Keratinocyte (primary cell): ENCODE data around the gene ADARB2. TPM values are rescaled to one million over a fixed set of nuclear protein-coding genes. Genes with fewer than 3 reads are reported as not detected.
A peak's percentile ranks its signal among the peaks of the same experiment; 100 is the strongest.

ENCODE experiments used
- DNase-seq: peaks from one replicate; pipeline ENCODE4 v3.0.0-alpha.2; 2011; ENCODE audit warnings: low read depth, missing footprints, low spot score
- FAIRE-seq: peaks from 2 replicates; lab custom pipeline; 2011; peaks lifted over from hg19 to GRCh38; lab: Jason Lieb, UNC
- H2AFZ ChIP-seq: 2 replicates; pipeline ENCODE4 v1.6.0; 2012; ENCODE audit warnings: low read length, control low read depth, inconsistent platforms; ENCODE audit not compliant: control insufficient read depth
- H3K27ac ChIP-seq: 2 replicates; pipeline ENCODE4 v1.5.1; 2011; ENCODE audit warnings: low read length; ENCODE audit not compliant: control insufficient read depth, insufficient read depth
- H3K27me3 ChIP-seq: 3 replicates; pipeline ENCODE4 v1.6.0; 2011; ENCODE audit warnings: low read length; ENCODE audit not compliant: control insufficient read depth, insufficient read depth; ENCODE audit errors: extremely low read depth
- H3K36me3 ChIP-seq, 2 experiments: 2 replicates in 1 of 2; 3 replicates in 1 of 2; pipeline ENCODE4 v1.5.1; 2011; ENCODE audit warnings: low read length in 2 of 2, mild to moderate bottlenecking in 1 of 2; ENCODE audit not compliant: control insufficient read depth in 2 of 2, insufficient read depth in 2 of 2; ENCODE audit errors: extremely low read depth in 1 of 2
- H3K4me1 ChIP-seq: 3 replicates; pipeline ENCODE4 v1.5.1; 2011; ENCODE audit warnings: low read length; ENCODE audit not compliant: control insufficient read depth, insufficient read depth; ENCODE audit errors: extremely low read depth
- H3K4me2 ChIP-seq: 3 replicates; pipeline ENCODE4 v1.6.0; 2011; ENCODE audit warnings: low read depth, low read length; ENCODE audit not compliant: control insufficient read depth, insufficient read depth; ENCODE audit errors: extremely low read depth
- H3K4me3 ChIP-seq, 3 experiments: fragments of 200-600 bp in 1 of 3; sonication (generic) in 1 of 3; 2 replicates in 2 of 3; 3 replicates in 1 of 3; pipeline ENCODE4 v1.5.1; 2011 to 2016; ENCODE audit warnings: low read length in 3 of 3, mild to moderate bottlenecking in 3 of 3, control low read depth in 2 of 3, inconsistent platforms in 1 of 3, low read depth in 1 of 3, mixed read lengths in 1 of 3, mixed run types in 1 of 3, moderate library complexity in 1 of 3; ENCODE audit not compliant: control insufficient read depth in 2 of 3, insufficient read depth in 2 of 3; ENCODE audit errors: extremely low read depth in 1 of 3
- H3K79me2 ChIP-seq: 2 replicates; pipeline ENCODE4 v1.6.0; 2012; ENCODE audit warnings: low read length; ENCODE audit not compliant: control insufficient read depth, insufficient read depth
- H3K9ac ChIP-seq: 3 replicates; pipeline ENCODE4 v1.6.0; 2011; ENCODE audit warnings: low read length; ENCODE audit not compliant: control insufficient read depth, insufficient read depth; ENCODE audit errors: extremely low read depth
- H3K9me1 ChIP-seq: 3 replicates; pipeline ENCODE4 v1.6.0; 2011; ENCODE audit warnings: low read length; ENCODE audit not compliant: control insufficient read depth, insufficient read depth; ENCODE audit errors: extremely low read depth
- H3K9me3 ChIP-seq: 2 replicates; pipeline ENCODE4 v1.5.1; 2012; ENCODE audit warnings: low read depth, low read length; ENCODE audit not compliant: control insufficient read depth
- H4K20me1 ChIP-seq: 3 replicates; pipeline ENCODE4 v1.6.0; 2011; ENCODE audit warnings: low read length; ENCODE audit not compliant: control insufficient read depth, insufficient read depth; ENCODE audit errors: extremely low read depth
- CTCF ChIP-seq, 3 experiments: IDR thresholded peaks in 1 of 3; conservative IDR thresholded peaks in 1 of 3; optimal IDR thresholded peaks in 1 of 3; 2 replicates in 2 of 3; 3 replicates in 1 of 3; pipeline versions ENCODE3 to v1.5.1; 2011; ENCODE audit warnings: low read length in 3 of 3, mild to moderate bottlenecking in 3 of 3, moderate library complexity in 2 of 3, control low read depth in 1 of 3, inconsistent platforms in 1 of 3; ENCODE audit not compliant: insufficient read depth in 2 of 3; ENCODE audit errors: extremely low read depth in 1 of 3
- EZH2 ChIP-seq: IDR thresholded peaks from one replicate; pipeline ENCODE4 v1.6.1; 2012; ENCODE audit warnings: inconsistent platforms, mild to moderate bottlenecking, low read length, moderate library complexity
- dilution Hi-C: fragments of 300-500 bp; cut with MboI; formaldehyde crosslinking; loops from one replicate; pipeline ENCODE4 v1.7.0; 2020; ENCODE audit warnings: low sequenced_read_pairs; ENCODE audit not compliant: extremely low pct_ligation_motif_present
- polyA plus RNA-seq, 5 experiments: library from polyadenylated mRNA; depleted of rRNA in 3 of 5; stranded (reverse) in 3 of 5; stranded (forward) in 1 of 5; unstranded in 1 of 5; fragments of >200 nt; gene quantifications; 1 replicate in 1 of 5; 2 replicates in 3 of 5; 3 replicates in 1 of 5; pipeline versions ENCODE4 v1.2.1 to v1.2.3, GENCODE V29; 2011 to 2012; ENCODE audit warnings: missing spikeins in 2 of 5, low read depth in 1 of 5, low replicate concordance in 1 of 5

ADARB2 gene
- polyA plus RNA-seq, 1 donor (not counting 4 experiments of a cell fraction or from before 2014, with no cell fraction given), result not detected

GRCh38 chr10:1287971-1288401 is 449.3 kb downstream of the ADARB2 start:
- peak overlapping the region; percentile 43 for H3K4me2 ChIP-seq
- dilution Hi-C loops, result no loop called here
- H3K27ac ChIP-seq, result peak overlapping the region; percentile 53
- no peaks in the 10 kb centered on the region for H4K20me1 ChIP-seq
- FAIRE-seq (no peak), DNase-seq (no peak)
- peaks cover 37% of the 10 kb centered on the region for H3K4me1 ChIP-seq
- H3K79me2 ChIP-seq, result no peaks in the 10 kb centered on the region
- no peaks in the 10 kb centered on the region for H3K9me1 ChIP-seq
- H2AFZ ChIP-seq, result peak overlapping the region; percentile 24
- no peaks in the 10 kb centered on the region for H3K27me3 ChIP-seq
- no peak overlapping the region for H3K9ac ChIP-seq
- TF ChIP-seq EZH2 (no peak), CTCF (optimal IDR thresholded peaks at IDR 0.05 in 1 of 3, IDR thresholded peaks at IDR 0.05 in 1 of 3, conservative IDR thresholded peaks at IDR 0.05 in 1 of 3; ENCODE audit: extremely low read depth in 1 of 3, insufficient read depth in 2 of 3, low read length in 3 of 3) (no peak)
- H3K9me3 ChIP-seq, result no peaks in the 10 kb centered on the region
- H3K36me3 ChIP-seq, result no peaks in the 10 kb centered on the region
- H3K4me3 ChIP-seq, result no peak overlapping the region

GRCh38 chr10:1287487-1287886 is 449.8 kb downstream of the ADARB2 start:
- no peaks in the 10 kb centered on the region for H3K36me3 ChIP-seq
- no peaks in the 10 kb centered on the region for H3K9me1 ChIP-seq
- peak overlapping the region; percentile 24 for H2AFZ ChIP-seq
- peak overlapping the region; percentile 43 for H3K4me2 ChIP-seq
- dilution Hi-C loops, result no loop called here
- no peak overlapping the region for H3K9ac ChIP-seq
- peaks cover 37% of the 10 kb centered on the region for H3K4me1 ChIP-seq
- FAIRE-seq (peak; percentile 59), DNase-seq (no peak)
- no peaks in the 10 kb centered on the region for H3K27me3 ChIP-seq
- peak overlapping the region; percentile 53 for H3K27ac ChIP-seq
- no peak for TF ChIP-seq CTCF (optimal IDR thresholded peaks at IDR 0.05 in 1 of 3, IDR thresholded peaks at IDR 0.05 in 1 of 3, conservative IDR thresholded peaks at IDR 0.05 in 1 of 3; ENCODE audit: extremely low read depth in 1 of 3, insufficient read depth in 2 of 3, low read length in 3 of 3)
- TF ChIP-seq EZH2, result no peak
- H3K79me2 ChIP-seq, result no peaks in the 10 kb centered on the region
- H3K4me3 ChIP-seq, result no peak overlapping the region
- no peaks in the 10 kb centered on the region for H4K20me1 ChIP-seq
- H3K9me3 ChIP-seq, result no peaks in the 10 kb centered on the region
